GM19025 (cell line): Measurements from ENCODE around the gene BAZ2B.
"Not testable (repeated sequence)": the region's sequence is repeated elsewhere in the genome, so short reads cannot be mapped to it uniquely, and the experiment has no call there.

Experiments used
- ATAC-seq: cut with Tn5 transposase; IDR thresholded peaks from one replicate; pipeline ENCODE4 v1.9.1; 2021; ENCODE audit warnings: mild to moderate bottlenecking, low read depth, moderate library complexity; ENCODE audit not compliant: unreplicated experiment

BAZ2B gene

DNA sequence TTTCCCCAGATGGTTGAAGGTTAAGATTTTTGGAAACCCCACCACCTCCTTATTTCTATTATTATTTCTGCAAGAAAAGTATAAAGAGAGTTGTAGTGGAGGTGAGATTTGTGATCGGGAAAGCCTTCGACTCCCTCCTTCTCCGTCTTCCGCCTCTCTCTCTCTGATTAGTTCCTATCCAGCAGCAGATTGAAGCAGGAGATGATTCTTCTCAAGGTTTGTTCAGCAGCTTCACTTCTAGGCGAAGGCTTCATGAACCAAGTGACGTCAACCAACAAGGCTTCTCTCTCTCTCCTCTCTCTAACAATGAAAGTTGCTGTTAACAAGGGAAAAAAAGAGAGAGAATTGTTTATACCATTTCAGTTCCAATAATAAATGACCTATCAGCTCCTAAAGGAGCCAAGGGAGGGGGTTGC is at the start of gene BAZ2B:
Gene BAZ2B (minus strand): TSS at position 263 of the 416 bp plus-strand sequence. CDS start 137,829 bp downstream, outside the sequence.
- peak; percentile 28 for ATAC-seq

- no peak for ATAC-seq
These were observed 44.9 kb upstream of the BAZ2B start for GRCh38 chr2:159661286-159661685.

DNA sequence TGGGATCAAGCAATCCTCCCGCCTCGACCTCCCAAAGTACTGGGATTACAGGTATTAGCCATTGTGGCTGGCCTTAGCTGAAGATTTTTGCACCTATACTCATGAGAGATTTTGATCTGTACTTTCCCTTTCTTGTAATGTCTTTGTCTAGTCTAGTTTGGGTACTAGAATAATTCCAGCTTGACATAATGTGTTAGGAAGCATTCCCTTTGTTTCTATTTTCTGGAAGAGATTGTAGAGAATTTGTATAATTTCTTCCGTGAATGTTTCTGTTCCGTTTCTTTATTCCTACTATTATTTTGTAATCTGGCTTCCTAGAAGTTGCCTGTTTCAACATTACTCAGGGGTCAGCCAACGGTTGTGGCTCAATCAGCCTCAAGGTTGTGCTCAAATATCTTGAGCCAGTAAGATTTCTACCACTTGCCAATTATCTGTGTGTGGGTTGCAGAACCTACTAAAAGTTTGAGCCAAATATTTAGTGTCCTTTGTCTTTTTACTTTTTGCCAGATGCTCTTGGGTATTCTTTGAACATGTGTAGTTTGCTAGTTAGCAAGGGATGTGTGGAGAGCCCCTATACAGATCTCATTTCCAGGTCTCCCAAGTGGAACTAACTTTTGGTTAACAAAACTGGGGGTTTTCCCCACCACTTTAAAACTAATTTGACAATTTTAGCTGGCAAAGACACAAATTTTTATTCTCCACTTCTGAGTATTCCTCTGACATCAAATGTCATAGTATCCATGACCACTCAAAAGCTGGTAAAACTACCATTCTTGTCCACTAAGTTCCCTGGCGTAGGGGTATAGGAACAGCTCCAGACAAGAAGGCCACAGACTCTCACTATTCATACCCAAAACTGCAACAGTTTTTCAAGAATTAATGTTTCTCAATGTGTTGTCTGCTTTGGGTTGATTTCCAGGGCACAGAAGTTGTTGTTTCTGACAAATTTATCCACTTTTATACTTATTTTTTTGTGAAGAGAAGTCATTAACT is 42.8 kb upstream of the BAZ2B start:
- no peak for ATAC-seq

- no peak for ATAC-seq
These were observed 37.6 kb upstream of the BAZ2B start for GRCh38 chr2:159653962-159654361.

- ATAC-seq = no peak
These were observed 35.5 kb upstream of the BAZ2B start for GRCh38 chr2:159651884-159652283.

- ATAC-seq = no peak
These were observed 34.2 kb upstream of the BAZ2B start for GRCh38 chr2:159650574-159650973.

- ATAC-seq = no peak
These were observed 32.3 kb upstream of the BAZ2B start for GRCh38 chr2:159648643-159649042.

DNA sequence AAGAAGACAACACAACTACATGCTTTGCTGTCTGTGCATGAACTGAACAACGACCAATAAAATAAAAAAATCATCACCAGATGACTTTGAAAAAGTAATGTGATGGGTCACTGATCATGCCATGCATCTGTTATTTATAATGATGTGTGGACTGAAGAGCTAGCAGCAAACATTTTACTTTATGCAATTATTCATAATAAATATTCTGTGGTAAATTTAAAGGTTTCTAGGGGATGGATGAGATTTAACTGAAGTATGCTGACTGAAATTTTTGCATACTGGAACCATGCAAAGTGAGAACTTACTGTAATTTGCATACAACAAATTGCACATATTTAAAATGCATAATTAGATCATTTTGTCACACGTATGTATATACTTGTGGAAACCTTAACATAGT is 31.3 kb upstream of the BAZ2B start:
- no peak for ATAC-seq

DNA sequence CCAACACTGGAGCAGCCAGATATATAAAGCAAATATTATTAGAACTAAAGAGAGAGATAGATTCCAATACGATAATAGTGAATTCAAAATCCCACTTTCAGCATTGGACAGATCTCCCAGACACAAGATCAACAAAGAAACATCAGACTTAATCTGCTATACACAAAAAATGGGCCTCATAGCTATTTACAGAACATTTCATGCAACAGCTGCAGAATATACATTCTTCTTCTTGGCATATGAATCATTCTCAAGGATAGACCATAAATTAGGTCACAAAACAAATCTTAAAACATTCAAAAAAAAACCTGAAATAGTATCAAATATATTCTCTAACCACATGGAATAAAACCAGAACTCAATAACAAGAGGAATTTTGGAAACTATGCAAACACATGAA is 23.8 kb upstream of the BAZ2B start:
- ATAC-seq = no peak

- no peak for ATAC-seq
These were observed 23.4 kb upstream of the BAZ2B start for GRCh38 chr2:159639712-159640111.

DNA sequence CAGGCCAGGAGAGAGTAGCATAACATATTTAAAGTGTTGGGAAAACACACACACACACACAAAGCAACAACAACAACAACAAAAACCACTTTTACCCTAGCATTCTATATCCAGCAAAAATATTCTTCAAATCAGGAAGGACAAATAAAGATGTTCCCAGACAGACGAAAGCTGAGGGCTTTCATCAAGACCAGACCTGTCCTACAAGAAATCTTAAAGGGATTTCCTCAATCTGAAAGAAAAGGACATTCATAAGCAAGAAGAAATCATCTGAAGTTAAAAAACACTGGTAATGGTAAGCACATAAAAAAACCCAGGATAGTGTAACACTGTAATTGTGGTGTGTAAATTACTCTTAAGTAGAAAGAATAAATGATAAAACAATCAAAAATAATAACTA is 22.7 kb upstream of the BAZ2B start:
- no peak for ATAC-seq

- no peak for ATAC-seq
These were observed 21.7 kb upstream of the BAZ2B start for GRCh38 chr2:159637988-159638501.

DNA sequence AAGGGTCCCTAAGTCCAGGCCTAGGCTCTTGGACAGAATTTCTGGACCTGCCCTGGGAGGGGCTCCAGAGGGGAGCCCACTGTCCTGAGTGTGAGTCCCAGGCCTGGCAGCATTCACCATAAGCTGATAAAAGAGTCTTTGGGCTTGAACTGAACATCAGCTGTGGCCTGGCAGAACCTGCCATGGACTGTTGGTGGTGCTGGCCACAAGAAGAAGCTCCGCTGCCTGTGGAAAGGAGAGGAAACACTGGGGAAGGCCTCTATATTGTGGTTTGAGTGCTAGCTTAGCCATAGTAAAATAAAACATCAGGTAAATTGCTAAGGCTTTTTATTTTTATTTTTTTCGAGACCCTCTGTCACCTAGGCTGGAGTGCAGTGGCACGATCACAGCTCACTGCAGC is 20.9 kb upstream of the BAZ2B start:
- no peak for ATAC-seq

DNA sequence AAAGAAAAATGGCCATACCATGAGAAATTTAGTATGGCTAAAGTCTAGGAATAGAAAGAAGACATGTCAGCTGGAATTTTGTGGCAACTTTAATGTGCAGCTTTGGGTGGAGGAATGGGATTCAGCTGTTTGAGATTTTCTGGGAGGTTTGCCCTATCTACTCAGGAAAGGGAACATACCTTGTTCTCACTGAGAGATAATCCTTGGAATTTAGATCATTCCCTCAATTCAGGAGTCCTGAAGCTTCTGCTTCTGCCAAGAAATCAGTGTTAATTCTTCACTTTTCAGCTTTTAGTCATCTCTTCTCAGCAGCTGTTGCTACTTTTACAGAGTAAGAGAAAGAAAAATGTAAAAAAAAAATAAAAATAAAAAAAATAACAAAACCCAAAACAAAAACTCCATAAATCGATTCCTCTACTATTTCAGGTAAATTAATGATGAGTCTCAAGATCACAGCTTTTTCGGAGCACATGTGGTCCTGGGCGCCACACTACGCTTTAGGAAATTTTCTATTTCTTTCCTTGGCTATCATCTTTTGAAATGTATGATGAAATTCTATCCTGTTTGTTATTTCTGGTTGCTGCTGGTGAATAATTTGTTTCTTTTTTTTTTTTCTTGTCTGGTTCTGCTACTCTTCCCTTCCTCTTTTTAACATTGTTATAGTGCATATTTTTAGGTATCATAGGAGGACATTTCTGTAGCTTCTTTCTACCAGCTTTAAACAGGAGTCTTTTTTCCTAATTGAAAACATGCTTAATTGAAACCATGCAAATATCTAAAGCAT is 18.9 kb upstream of the BAZ2B start:
- no peak for ATAC-seq

DNA sequence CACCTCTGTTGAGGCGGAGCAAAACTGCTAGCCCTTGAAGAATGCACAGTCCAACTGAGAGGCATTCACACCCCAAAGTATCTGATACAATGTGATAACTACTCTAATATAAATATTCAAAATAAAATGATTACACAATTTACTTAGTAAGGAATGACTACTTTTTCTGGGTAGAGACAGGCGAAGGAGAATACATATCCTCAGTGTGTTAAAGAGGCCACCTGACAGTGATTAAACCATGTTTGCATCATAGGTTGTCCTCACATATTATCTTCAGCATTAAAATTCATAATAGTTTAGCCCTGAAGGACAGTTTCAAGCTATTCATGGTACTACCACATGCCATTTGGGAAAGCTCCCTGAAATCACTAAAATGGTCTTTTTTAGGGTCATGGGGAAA is 16.9 kb upstream of the BAZ2B start:
- no peak for ATAC-seq

DNA sequence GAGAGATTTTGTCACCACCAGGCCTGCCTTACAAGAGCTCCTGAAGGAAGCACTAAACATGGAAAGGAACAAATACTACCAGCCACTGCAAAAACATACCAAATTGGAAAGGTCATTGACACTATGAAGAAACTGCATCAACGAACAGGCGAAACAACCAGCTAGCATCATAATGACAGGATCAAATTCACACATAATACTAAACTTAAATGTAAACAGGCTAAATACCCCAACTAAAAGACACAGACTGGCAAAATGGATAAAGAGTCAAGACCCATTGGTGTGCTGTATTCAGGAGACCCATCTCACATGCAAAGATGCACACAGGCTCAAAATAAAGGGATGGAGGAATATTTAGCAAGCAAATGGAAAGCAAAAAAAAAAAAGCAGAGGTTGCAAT is 9.3 kb upstream of the BAZ2B start:
- not testable (repeated sequence) for ATAC-seq

- ATAC-seq = no peak
These were observed 7.1 kb upstream of the BAZ2B start for GRCh38 chr2:159623436-159623835.

- no peak for ATAC-seq
These were observed 6.6 kb upstream of the BAZ2B start for GRCh38 chr2:159622966-159623365.

GRCh38 chr2:159620796-159621195 is 4.4 kb upstream of the BAZ2B start:
- ATAC-seq = no peak

DNA sequence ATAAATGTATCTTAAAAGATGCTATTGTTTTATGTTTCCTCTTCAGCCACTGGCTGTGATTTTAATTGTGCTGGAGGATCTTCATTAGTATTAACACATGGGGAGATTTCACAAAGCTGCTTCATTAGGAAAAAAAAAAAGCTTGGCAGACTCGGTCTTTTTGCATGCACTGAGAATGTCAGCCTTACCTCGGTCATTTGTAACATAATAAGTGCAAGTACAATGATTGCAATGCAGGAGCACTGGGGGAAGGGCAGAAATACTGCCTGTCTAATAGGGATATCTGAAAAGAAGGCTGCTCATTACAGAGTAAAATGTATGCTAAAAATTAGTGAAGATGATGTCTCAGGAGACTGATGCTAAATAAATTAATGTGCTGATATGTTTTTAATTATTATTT is 1.3 kb upstream of the BAZ2B start:
- no peak for ATAC-seq

GRCh38 chr2:159617100-159617499 is 752 bp upstream of the BAZ2B start:
- ATAC-seq = no peak
